GM12878 (cell line): ENCODE data around the gene PLEKHM3. TPM values are rescaled to one million over a fixed set of nuclear protein-coding genes. Genes with fewer than 3 reads are reported as not detected.
A peak's percentile ranks its signal among the peaks of the same experiment; 100 is the strongest.

Experiments
- BRCA1 ChIP-seq: IDR thresholded peaks from 2 replicates; pipeline ENCODE4 v1.6.1; 2011; ENCODE audit warnings: low read depth, low read length, improper control_type of control experiment
- CBFB ChIP-seq: IDR thresholded peaks from 2 replicates; pipeline ENCODE4 v1.6.1; 2016; ENCODE audit warnings: antibody characterized with exemption, low read depth
- CHD2 ChIP-seq: IDR thresholded peaks from 2 replicates; pipeline ENCODE4 v1.6.1; 2011; ENCODE audit warnings: low read depth, low read length, improper control_type of control experiment, borderline replicate concordance
- CHD4 ChIP-seq: fragments of 200-600 bp; sonication (generic); IDR thresholded peaks from 2 replicates; pipeline ENCODE4 v1.6.1; 2016; ENCODE audit warnings: mild to moderate bottlenecking
- EP300 ChIP-seq, 2 experiments: fragments of 150-350 bp in 1 of 2; IDR thresholded peaks; 2 replicates each; pipeline ENCODE4 v1.6.1; 2011 to 2012; ENCODE audit warnings: low read depth in 2 of 2, low read length in 2 of 2, borderline replicate concordance in 1 of 2, improper control_type of control experiment in 1 of 2, inconsistent platforms in 1 of 2; ENCODE audit not compliant: control insufficient read depth in 1 of 2
- ETV6 ChIP-seq, 2 experiments: fragments of 450-650 bp in 1 of 2; IDR thresholded peaks in 1 of 2; conservative IDR thresholded peaks in 1 of 2; 2 replicates each; pipeline ENCODE4 v1.6.1; 2014; ENCODE audit warnings: antibody characterized with exemption in 1 of 2, borderline replicate concordance in 1 of 2, low read depth in 1 of 2, mild to moderate bottlenecking in 1 of 2, moderate library complexity in 1 of 2
- GATAD2B ChIP-seq: fragments of 450-650 bp; conservative IDR thresholded peaks from 2 replicates; pipeline ENCODE4 v1.6.1; 2017; ENCODE audit warnings: low read depth, mild to moderate bottlenecking, moderate library complexity
- IKZF1 ChIP-seq: fragments of 450-650 bp; conservative IDR thresholded peaks from 2 replicates; pipeline ENCODE4 v1.6.1; 2017; ENCODE audit warnings: antibody characterized with exemption, mild to moderate bottlenecking
- IRF3 ChIP-seq: fragments of 450-650 bp; IDR thresholded peaks from 2 replicates; pipeline ENCODE4 v1.6.1; 2014; ENCODE audit warnings: mild to moderate bottlenecking
- KDM1A ChIP-seq: fragments of 200-600 bp; sonication (generic); IDR thresholded peaks from 2 replicates; pipeline ENCODE4 v1.6.1; 2016; ENCODE audit warnings: borderline replicate concordance
- MAX ChIP-seq: IDR thresholded peaks from 2 replicates; pipeline ENCODE4 v1.6.1; 2012; ENCODE audit warnings: low read depth, low read length, improper control_type of control experiment
- MTA2 ChIP-seq: fragments of 450-650 bp; IDR thresholded peaks from 2 replicates; pipeline ENCODE4 v1.6.1; 2016; ENCODE audit warnings: low read depth, mild to moderate bottlenecking, moderate library complexity
- NFXL1 ChIP-seq: fragments of 450-650 bp; IDR thresholded peaks from 2 replicates; pipeline ENCODE4 v1.6.1; 2017; ENCODE audit warnings: antibody characterized with exemption, mild to moderate bottlenecking, borderline replicate concordance
- NKRF ChIP-seq: fragments of 450-650 bp; conservative IDR thresholded peaks from 2 replicates; pipeline ENCODE4 v1.6.1; 2017; ENCODE audit warnings: mild to moderate bottlenecking, moderate library complexity
- NR2C2 ChIP-seq: IDR thresholded peaks from 2 replicates; pipeline ENCODE4 v1.6.1; 2011; ENCODE audit warnings: borderline replicate concordance, low read depth; ENCODE audit not compliant: control insufficient read depth, insufficient read length
- RFX5 ChIP-seq: IDR thresholded peaks from 2 replicates; pipeline ENCODE4 v1.6.1; 2011; ENCODE audit warnings: low read depth, low read length, improper control_type of control experiment
- SMARCA5 ChIP-seq: fragments of 450-650 bp; IDR thresholded peaks from 2 replicates; pipeline ENCODE4 v1.6.1; 2017; ENCODE audit warnings: mild to moderate bottlenecking
- USF1 ChIP-seq: IDR thresholded peaks from 2 replicates; pipeline ENCODE4 v1.6.1; 2011; ENCODE audit warnings: borderline replicate concordance, low read depth, mild to moderate bottlenecking, moderate library complexity, mixed read lengths, low read length; ENCODE audit not compliant: insufficient read depth; ENCODE audit errors: extremely low read length
- ZNF207 ChIP-seq: fragments of 450-650 bp; IDR thresholded peaks from 2 replicates; pipeline ENCODE4 v1.6.1; 2014; ENCODE audit warnings: antibody characterized with exemption, mild to moderate bottlenecking, borderline replicate concordance
- ZNF217 ChIP-seq: fragments of 450-650 bp; IDR thresholded peaks from 2 replicates; pipeline ENCODE4 v1.6.1; 2017; ENCODE audit warnings: antibody characterized with exemption, mild to moderate bottlenecking
- ZNF687 ChIP-seq: fragments of 450-650 bp; IDR thresholded peaks from 2 replicates; pipeline ENCODE4 v1.6.1; 2017; ENCODE audit warnings: mild to moderate bottlenecking, moderate library complexity
- polyA plus RNA-seq, 11 experiments: library from polyadenylated mRNA; depleted of rRNA in 4 of 11; unstranded in 6 of 11; stranded (reverse) in 5 of 11; fragments of >200 nt; fragmentation: Nextera tagmentation in 4 of 11; fragmentation: Illumina TruSeq in 1 of 11; extraction: Ambion mirVana in 4 of 11; extraction: Trizol in 1 of 11; gene quantifications; 1 replicate in 1 of 11; 2 replicates in 10 of 11; pipeline versions ENCODE4 v1.2.1 to v1.2.3, GENCODE V29; 2011 to 2016; ENCODE audit warnings: inconsistent platforms in 2 of 11, missing spikeins in 2 of 11, low read depth in 1 of 11
- total RNA-seq, 4 experiments: library from RNA; depleted of rRNA in 3 of 4; stranded (reverse); fragments of >200 nt in 3 of 4; fragmentation: Illumina TruSeq in 1 of 4; extraction: Trizol in 1 of 4; gene quantifications; 2 replicates each; pipeline versions ENCODE4 v1.2.1 to v1.2.3, GENCODE V29; 2013 to 2021

The PLEKHM3 gene
- total and polyA plus RNA-seq, 10 of the 15 experiments (the other 5 are each of a cell fraction or from before 2014, with no cell fraction given): 1.4 to 5.6 (median 3.0) TPM

- TF ChIP-seq MTA2: peak; percentile 63
- peak; percentile 68 for TF ChIP-seq IKZF1
- TF ChIP-seq CBFB: no peak
- no peak for TF ChIP-seq MAX
- TF ChIP-seq CHD4: no peak
- peak; percentile 48; the same call in 1 of the 2 replicates for TF ChIP-seq ZNF687
- no peak for TF ChIP-seq BRCA1
- no peak for TF ChIP-seq KDM1A
- no peak for TF ChIP-seq GATAD2B
- no peak for TF ChIP-seq ZNF207
- no peak for TF ChIP-seq EP300 (IDR thresholded peaks at IDR 0.05; ENCODE audit: borderline replicate concordance in 1 of 2, control insufficient read depth in 1 of 2, low read depth in 2 of 2, low read length in 2 of 2)
- TF ChIP-seq NKRF: no peak
- TF ChIP-seq SMARCA5: 0 out of 2 replicates have a peak, but pooled peaks have one; percentile 13
- TF ChIP-seq ZNF217: no peak
- no peak for TF ChIP-seq CHD2
- TF ChIP-seq IRF3: no peak
- TF ChIP-seq NR2C2: no peak
- TF ChIP-seq USF1: no peak
- no peak for TF ChIP-seq ETV6 (conservative IDR thresholded peaks at IDR 0.05 in 1 of 2, IDR thresholded peaks at IDR 0.05 in 1 of 2; ENCODE audit: borderline replicate concordance in 1 of 2, low read depth in 1 of 2)
- no peak for TF ChIP-seq NFXL1
- TF ChIP-seq RFX5: no peak
Measured at GRCh38 chr2:207869784-207870778, 155.2 kb downstream of the PLEKHM3 start (continued).
